ENCODE data around the gene RAB3GAP2. TPM values are rescaled to one million over a fixed set of nuclear protein-coding genes. Genes with fewer than 3 reads are reported as not detected.

The RAB3GAP2 gene
- total and polyA plus RNA-seq, 10 of the 15 experiments (the other 5 are each of a cell fraction or from before 2014, with no cell fraction given) = 11.9 to 51.1 (median 24.4) TPM

- TF ChIP-seq ZBTB4 (CRISPR knock-in tag; IDR thresholded peaks at IDR 0.05) (no peak), TARDBP (IDR thresholded peaks at IDR 0.05; ENCODE audit: borderline replicate concordance) (no peak), HDAC2 (IDR thresholded peaks at IDR 0.05) (no peak), E4F1 (IDR thresholded peaks at IDR 0.05; ENCODE audit: borderline replicate concordance, partially characterized antibody) (no peak), ZNF217 (IDR thresholded peaks at IDR 0.05) (no peak), REST (IDR thresholded peaks at IDR 0.05; ENCODE audit: low read depth, low read length) (no peak), RB1 (IDR thresholded peaks at IDR 0.05; ENCODE audit: borderline replicate concordance) (no peak), BACH1 (IDR thresholded peaks at IDR 0.05; ENCODE audit: borderline replicate concordance) (no peak), MAX (IDR thresholded peaks at IDR 0.05; ENCODE audit: low read depth, low read length) (no peak), HSF1 (IDR thresholded peaks at IDR 0.05; ENCODE audit: low read depth, low read length) (no peak), SUPT20H (IDR thresholded peaks at IDR 0.05; ENCODE audit: borderline replicate concordance, control insufficient read depth, low read depth, low read length) (no peak), GATAD2B (conservative IDR thresholded peaks at IDR 0.05; ENCODE audit: low read depth) (no peak)
Observed at GRCh38 chr1:220164116-220164515, 108.1 kb downstream of the RAB3GAP2 start (continued).
